GM13977 (cell line): ENCODE measurements around the gene SUCLG2.

Source experiments
- DNase-seq: peaks from one replicate; pipeline ENCODE4 v3.0.0; 2012; ENCODE audit warnings: low spot score
- CTCF ChIP-seq: IDR thresholded peaks from 2 replicates; pipeline ENCODE4 v1.5.1; 2012; ENCODE audit warnings: mild to moderate bottlenecking, control low read depth; ENCODE audit not compliant: insufficient read depth; ENCODE audit errors: extremely low read depth, missing control alignments
- in situ Hi-C: fragments of 300-500 bp; cut with MboI; formaldehyde crosslinking; loops from one replicate; pipeline ENCODE4 v1.12.0; 2022; ENCODE audit warnings: low sequenced_read_pairs, low pct_unique_long_range_greater_than_20kb, mixed read lengths, inconsistent platforms; ENCODE audit not compliant: unreplicated experiment

Gene SUCLG2

GRCh38 chr3:67622652-67623051 lies 31.8 kb downstream of the SUCLG2 start:
- in situ Hi-C loops = no loop called here
- TF ChIP-seq CTCF = no peak
- DNase-seq = no peak

- DNase-seq = no peak
- no peak for TF ChIP-seq CTCF
- in situ Hi-C loops = no loop called here
Observed at GRCh38 chr3:67620869-67621268, 33.5 kb downstream of the SUCLG2 start.

DNA sequence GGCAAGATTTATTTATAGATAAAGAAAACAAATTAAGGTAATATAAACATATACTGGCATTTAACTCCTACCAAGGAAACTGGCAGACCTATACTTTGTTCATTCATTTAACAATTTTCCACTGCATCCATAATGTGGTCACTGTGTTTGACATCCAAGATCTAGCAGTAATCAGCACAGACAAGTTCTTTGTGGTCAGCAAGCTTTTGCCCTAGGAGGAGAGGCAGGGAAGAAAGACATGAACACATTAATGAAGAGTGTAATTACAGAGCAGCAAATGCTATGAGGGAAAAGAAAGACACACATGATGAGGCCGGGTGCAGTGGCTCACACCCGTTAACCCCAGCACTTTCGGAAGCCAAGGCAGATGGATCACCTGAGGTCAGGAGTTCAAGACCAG lies 34.4 kb downstream of the SUCLG2 start:
- no peak for TF ChIP-seq CTCF
- in situ Hi-C loops = no loop called here
- no peak for DNase-seq

DNA sequence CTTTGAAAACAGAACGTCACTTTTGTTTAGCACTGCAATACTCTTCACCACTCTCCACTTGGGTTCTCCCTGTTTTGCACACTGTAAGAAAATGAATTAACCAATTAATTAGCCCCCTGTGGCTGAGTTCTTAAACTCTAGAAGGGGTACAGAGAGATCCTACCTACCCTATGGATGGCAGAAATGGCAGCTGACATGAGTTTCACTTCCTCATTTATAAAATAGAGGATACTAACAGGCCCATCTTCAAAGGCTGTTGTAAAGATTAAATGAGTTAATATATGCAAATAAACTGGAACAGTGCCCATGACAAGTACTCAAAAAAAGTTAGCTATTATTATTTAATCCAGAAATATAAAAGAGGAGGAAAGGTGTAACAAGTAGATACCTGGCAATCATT lies 36.9 kb downstream of the SUCLG2 start:
- no peak for TF ChIP-seq CTCF
- in situ Hi-C loops = no loop called here
- DNase-seq = no peak

GRCh38 chr3:67616046-67616445 lies 38.4 kb downstream of the SUCLG2 start:
- no peak for DNase-seq
- no peak for TF ChIP-seq CTCF
- in situ Hi-C loops = no loop called here

- in situ Hi-C loops = no loop called here
- DNase-seq = no peak
- TF ChIP-seq CTCF = no peak
Observed at GRCh38 chr3:67614195-67614594, 40.2 kb downstream of the SUCLG2 start.

- TF ChIP-seq CTCF = no peak
- no peak for DNase-seq
- in situ Hi-C loops = no loop called here
Observed at GRCh38 chr3:67610458-67610857, 44.0 kb downstream of the SUCLG2 start.
